ENCODE data around the gene ZNF41. TPM values are rescaled to one million over a fixed set of nuclear protein-coding genes. Genes with fewer than 3 reads are reported as not detected.

Gene ZNF41
- total and polyA plus RNA-seq, 2 donors (not counting 3 experiments of a cell fraction or from before 2014, with no cell fraction given), result 2.9 to 7.5 TPM

- Histone ChIP-seq H2AFZ (ENCODE audit: low read depth, low read length) (no peak overlapping the region), H3K4me1 (ENCODE audit: control insufficient read depth, extremely low read depth, insufficient read depth, low read length) (no peaks in the 10 kb centered on the region), H3K9me3 (replicated peaks; ENCODE audit: control insufficient read depth, insufficient read depth, low read length) (no peaks in the 10 kb centered on the region), H3K27me3 (ENCODE audit: control insufficient read depth in 2 of 2, insufficient read depth in 2 of 2, low read length in 2 of 2) (no peaks in the 10 kb centered on the region), H3K4me3 (replicated peaks in 1 of 3; ENCODE audit: insufficient read depth in 1 of 3, low read depth in 1 of 3, low read length in 3 of 3) (no peak overlapping the region), H3K79me2 (ENCODE audit: control insufficient read depth, insufficient read depth, low read length) (no peaks in the 10 kb centered on the region), H3K9ac (replicated peaks; ENCODE audit: extremely low read depth, insufficient read depth, low read length) (no peak overlapping the region), H3K4me2 (ENCODE audit: insufficient read depth, low read length) (no peak overlapping the region), H3K27ac (ENCODE audit: insufficient read depth, low read depth, low read length) (no peak overlapping the region), H3K36me3 (ENCODE audit: control insufficient read depth in 2 of 2, extremely low read depth in 1 of 2, insufficient read depth in 2 of 2, low read length in 2 of 2) (peaks cover 0 to 4% of the 10 kb centered on the region in 2 experiments), H4K20me1 (replicated peaks; ENCODE audit: control insufficient read depth, extremely low read depth, insufficient read depth, low read length) (no peaks in the 10 kb centered on the region), H3K9me1 (replicated peaks; ENCODE audit: control insufficient read depth, extremely low read depth, insufficient read depth, low read length) (no peaks in the 10 kb centered on the region)
- CTCF ChIA-PET, result no interaction called here
- BruUV-seq (replicated peaks), result no TSS peak
- dilution Hi-C loops (cut with MboI; ENCODE audit: extremely low pct_ligation_motif_present, low sequenced_read_pairs) (no loop called here), intact Hi-C loops (cut with micrococcal nuclease) (no loop called here)
- no peak for TF ChIP-seq POLR2AphosphoS5 (IDR thresholded peaks at IDR 0.05; ENCODE audit: insufficient read depth, low read depth, low read length)
- no peak for TF ChIP-seq MAX (IDR thresholded peaks at IDR 0.05; ENCODE audit: insufficient read depth, insufficient read length)
- TF ChIP-seq FOS (IDR thresholded peaks at IDR 0.05; ENCODE audit: borderline replicate concordance, insufficient read depth, low read length), result no peak
- TF ChIP-seq MYC (IDR thresholded peaks at IDR 0.05; ENCODE audit: low read depth, low read length), result no peak
- TF ChIP-seq CTCF (IDR thresholded peaks at IDR 0.05; ENCODE audit: extremely low read depth in 1 of 2, insufficient read depth in 1 of 2, low read depth in 1 of 2, low read length in 2 of 2), result no peak
- TF ChIP-seq POLR2A (IDR thresholded peaks at IDR 0.05; ENCODE audit: low read depth, low read length), result no peak
- TF ChIP-seq EZH2 (IDR thresholded peaks at IDR 0.05; ENCODE audit: borderline replicate concordance, low read depth, low read length, severe bottlenecking), result no peak
- TF ChIP-seq GATA2 (IDR thresholded peaks at IDR 0.05; ENCODE audit: insufficient read depth, insufficient read length, low read depth, low read length), result no peak
- TF ChIP-seq JUN (IDR thresholded peaks at IDR 0.05; ENCODE audit: borderline replicate concordance, insufficient read depth, insufficient read length, low read depth), result no peak
- POLR2A ChIA-PET, result no interaction called here
- FAIRE-seq (peak; percentile 18), DNase-seq (ENCODE audit: low read depth, low spot score) (no peak)
These were observed 26.9 kb downstream of the ZNF41 start for GRCh38 chrX:47456080-47456479.
